Epidermal melanocyte (primary cell): ENCODE data around the gene EAF1.
"Not testable (repeated sequence)": the region's sequence is repeated elsewhere in the genome, so short reads cannot be mapped to it uniquely, and the experiment has no call there.

Source experiments
- DNase-seq: peaks from one replicate; pipeline ENCODE4 v3.0.0; 2011; ENCODE audit warnings: low spot score; ENCODE audit not compliant: insufficient read length

The EAF1 gene

GRCh38 chr3:15451216-15452113, 24.1 kb downstream of the EAF1 start:
- DNase-seq, result no peak

GRCh38 chr3:15452156-15452555, 24.8 kb downstream of the EAF1 start:
- DNase-seq, result no peak

GRCh38 chr3:15452961-15453360, 25.6 kb downstream of the EAF1 start:
- DNase-seq, result no peak

GRCh38 chr3:15453501-15453900, 26.1 kb downstream of the EAF1 start:
- DNase-seq, result no peak

- DNase-seq, result no peak
Measured at GRCh38 chr3:15453991-15454625, 26.7 kb downstream of the EAF1 start.

GRCh38 chr3:15454965-15455364, 27.6 kb downstream of the EAF1 start:
- DNase-seq, result no peak

GRCh38 chr3:15455756-15456155, 28.4 kb downstream of the EAF1 start:
- no peak for DNase-seq

- DNase-seq, result no peak
Measured at GRCh38 chr3:15456321-15456720, 28.9 kb downstream of the EAF1 start.

- DNase-seq, result not testable (repeated sequence)
Measured at GRCh38 chr3:15456915-15457314, 29.5 kb downstream of the EAF1 start.

GRCh38 chr3:15458212-15458780, 30.9 kb downstream of the EAF1 start:
- no peak for DNase-seq

GRCh38 chr3:15460891-15461531, 33.6 kb downstream of the EAF1 start:
- DNase-seq, result no peak

- no peak for DNase-seq
Measured at GRCh38 chr3:15462451-15462850, 35.1 kb downstream of the EAF1 start.

GRCh38 chr3:15465876-15466585, 38.6 kb downstream of the EAF1 start:
- DNase-seq, result no peak

GRCh38 chr3:15467227-15468181, 40.1 kb downstream of the EAF1 start:
- DNase-seq, result no peak

- DNase-seq, result no peak
Measured at GRCh38 chr3:15470261-15470660, 42.9 kb downstream of the EAF1 start.

GRCh38 chr3:15470849-15471248, 43.5 kb downstream of the EAF1 start:
- no peak for DNase-seq

- DNase-seq, result no peak
Measured at GRCh38 chr3:15471861-15472260, 44.5 kb downstream of the EAF1 start.

GRCh38 chr3:15475161-15475560, 47.8 kb downstream of the EAF1 start:
- DNase-seq, result no peak

GRCh38 chr3:15476378-15476777, 49.0 kb downstream of the EAF1 start:
- DNase-seq, result no peak

- DNase-seq, result no peak
Measured at GRCh38 chr3:15477951-15478639, 50.7 kb downstream of the EAF1 start.
